T47D (cell line): Measurements from ENCODE around the gene NRAS.

Source experiments
- DNase-seq, 2 experiments: peaks; one replicate each; pipeline versions ENCODE4 v3.0.0 to v3.0.0-alpha.2; 2011 to 2012; ENCODE audit warnings: low read depth in 1 of 2, low spot score in 1 of 2
- JUND ChIP-seq: IDR thresholded peaks from 2 replicates; pipeline ENCODE4 v1.6.1; 2012; ENCODE audit warnings: low read depth
- in situ Hi-C: cut with HindIII; loops from 2 replicates; pipeline ENCODE4 v1.10.0; 2016; ENCODE audit warnings: low sequenced_read_pairs, low pct_unique_long_range_greater_than_20kb

Gene NRAS

GRCh38 chr1:114666954-114667353 is 49.6 kb downstream of the NRAS start:
- no peak for DNase-seq
- TF ChIP-seq JUND = no peak
- in situ Hi-C loops = no loop called here

DNA sequence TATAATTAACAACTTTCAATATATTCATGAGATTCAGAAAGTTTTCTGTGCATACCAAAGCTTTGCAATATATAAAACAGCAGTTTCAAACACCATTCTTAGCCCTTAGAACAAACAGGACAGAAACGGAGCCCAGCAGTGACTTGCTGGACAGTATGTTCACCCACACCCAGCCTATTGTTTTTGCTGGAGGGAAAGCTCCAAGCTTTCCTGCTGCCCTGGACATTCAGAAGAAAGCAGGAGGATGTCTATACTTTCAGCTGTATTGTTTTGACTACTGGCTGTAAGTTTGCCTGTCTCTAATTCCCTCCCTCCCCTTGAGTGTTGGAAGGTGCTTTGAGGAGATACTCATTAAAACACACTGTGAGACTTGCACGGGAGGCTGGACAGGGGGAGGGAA is 56.3 kb downstream of the NRAS start:
- TF ChIP-seq JUND = no peak
- in situ Hi-C loops = no loop called here
- no peak for DNase-seq
